HepG2 (cell line): ENCODE results near the gene C3orf18. TPM values are rescaled to one million over a fixed set of nuclear protein-coding genes. Genes with fewer than 3 reads are reported as not detected.

ENCODE experiments used
- AHDC1 ChIP-seq: sonication (generic); formaldehyde crosslinking; IDR thresholded peaks from 2 replicates; pipeline ENCODE4 v1.5.1; 2020; ENCODE audit warnings: mild to moderate bottlenecking, missing genetic modification reagents, borderline replicate concordance
- CREBL2 ChIP-seq: sonication (generic); formaldehyde crosslinking; IDR thresholded peaks from 2 replicates; pipeline ENCODE4 v1.8.1; 2023; ENCODE audit warnings: missing genetic modification reagents, mild to moderate bottlenecking, borderline replicate concordance
- DMAP1 ChIP-seq: IDR thresholded peaks from 2 replicates; pipeline ENCODE4 v1.6.1; 2016
- E2F5 ChIP-seq: sonication (generic); formaldehyde crosslinking; conservative IDR thresholded peaks from 2 replicates; pipeline ENCODE4 v1.4.0; 2020; ENCODE audit warnings: missing genetic modification reagents
- HMGA1 ChIP-seq: sonication (generic); formaldehyde crosslinking; conservative IDR thresholded peaks from 2 replicates; pipeline ENCODE4 v1.4.0; 2020; ENCODE audit warnings: missing genetic modification reagents
- IRF9 ChIP-seq: sonication (generic); formaldehyde crosslinking; IDR thresholded peaks from 2 replicates; pipeline ENCODE4 v1.8.0; 2022; ENCODE audit warnings: missing genetic modification reagents, mild to moderate bottlenecking, borderline replicate concordance
- NFIB ChIP-seq: sonication (generic); formaldehyde crosslinking; IDR thresholded peaks from 2 replicates; pipeline ENCODE4 v1.9.0; 2021; ENCODE audit warnings: missing genetic modification reagents, mild to moderate bottlenecking, borderline replicate concordance
- NFKB2 ChIP-seq: sonication (generic); formaldehyde crosslinking; IDR thresholded peaks from 2 replicates; pipeline ENCODE4 v1.4.0; 2020; ENCODE audit warnings: missing genetic modification reagents, borderline replicate concordance
- ONECUT2 ChIP-seq: sonication (generic); formaldehyde crosslinking; IDR thresholded peaks from 2 replicates; pipeline ENCODE4 v1.4.0; 2020; ENCODE audit warnings: missing genetic modification reagents
- PHB2 ChIP-seq: fragments of 450-650 bp; IDR thresholded peaks from 2 replicates; pipeline ENCODE4 v1.6.1; 2018; ENCODE audit not compliant: partially characterized antibody
- SMARCC2 ChIP-seq: fragments of 450-650 bp; IDR thresholded peaks from 2 replicates; pipeline ENCODE4 v1.6.1; 2017; ENCODE audit warnings: antibody characterized with exemption, mild to moderate bottlenecking
- TRIM22 ChIP-seq: fragments of 450-650 bp; IDR thresholded peaks from 2 replicates; pipeline ENCODE4 v1.6.1; 2017
- ZBTB7A ChIP-seq: sonication (generic); formaldehyde crosslinking; IDR thresholded peaks from 2 replicates; pipeline ENCODE4 v1.8.0; 2022; ENCODE audit warnings: mild to moderate bottlenecking, missing genetic modification reagents
- ZNF3 ChIP-seq: IDR thresholded peaks from 2 replicates; pipeline ENCODE4 v1.7.0; 2017; ENCODE audit warnings: inconsistent platforms
- ZNF367 ChIP-seq: sonication (generic); formaldehyde crosslinking; IDR thresholded peaks from 2 replicates; pipeline ENCODE4 v1.4.0; 2020; ENCODE audit warnings: missing genetic modification reagents, borderline replicate concordance
- ZNF605 ChIP-seq: sonication (generic); formaldehyde crosslinking; IDR thresholded peaks from 2 replicates; pipeline ENCODE4 v1.8.0; 2022; ENCODE audit warnings: mild to moderate bottlenecking, missing genetic modification reagents
- polyA plus RNA-seq, 8 experiments: library from polyadenylated mRNA; depleted of rRNA in 3 of 8; stranded (reverse) in 7 of 8; unstranded in 1 of 8; fragments of >200 nt; fragmentation: Illumina TruSeq in 4 of 8; extraction: Trizol in 4 of 8; gene quantifications; 2 replicates each; pipeline versions ENCODE4 v1.2.1 to v1.2.3, GENCODE V29; 2011 to 2016; ENCODE audit warnings: low read depth in 4 of 8, missing spikeins in 1 of 8, mixed read lengths in 1 of 8; ENCODE audit not compliant: insufficient read depth in 1 of 8
- total RNA-seq, 5 experiments: library from RNA; depleted of rRNA; stranded (reverse); fragments of >200 nt; fragmentation: Illumina TruSeq; extraction: Trizol; gene quantifications; 2 replicates each; pipeline ENCODE4 v1.2.3, GENCODE V29; 2016; ENCODE audit warnings: low read depth in 1 of 5

The C3orf18 gene
- total and polyA plus RNA-seq, 2 of the 13 experiments (the other 11 are each of a cell fraction or from before 2014, with no cell fraction given), result 1.6 to 4.8 TPM

GRCh38 chr3:50587806-50588758, 20.5 kb upstream of the C3orf18 start (continued):
- TF ChIP-seq E2F5 (CRISPR knock-in tag), result no peak
- TF ChIP-seq PHB2, result no peak
- no peak for TF ChIP-seq IRF9 (CRISPR knock-in tag)
- 0 out of 2 replicates have a peak, but pooled peaks have one; percentile 56 for TF ChIP-seq AHDC1 (CRISPR knock-in tag)
- no peak for TF ChIP-seq NFIB (CRISPR knock-in tag)
- TF ChIP-seq DMAP1 (CRISPR knock-in tag), result no peak
- TF ChIP-seq ZNF367 (CRISPR knock-in tag), result no peak
- TF ChIP-seq HMGA1 (CRISPR knock-in tag), result no peak
- TF ChIP-seq TRIM22, result no peak
- no peak for TF ChIP-seq SMARCC2
- no peak for TF ChIP-seq ONECUT2
- no peak for TF ChIP-seq CREBL2
- TF ChIP-seq ZNF3, result 0 out of 2 replicates have a peak, but pooled peaks have one; percentile 34
- TF ChIP-seq ZBTB7A (CRISPR knock-in tag), result peak; percentile 64; the same call in 1 of the 2 replicates
- TF ChIP-seq NFKB2 (CRISPR knock-in tag), result peak; percentile 84; the same call in 1 of the 2 replicates
- 0 out of 2 replicates have a peak, but pooled peaks have one; percentile 24 for TF ChIP-seq ZNF605
